ENCODE data around the gene TM9SF1.

GRCh38 chr14:24237463-24237955, 42.3 kb upstream of the TM9SF1 start:
- no peak for TF ChIP-seq CTCF (IDR thresholded peaks at IDR 0.05)
- no peak for TF ChIP-seq POLR2AphosphoS2 (conservative IDR thresholded peaks at IDR 0.05; ENCODE audit: low read length)
- no peak for TF ChIP-seq REST (IDR thresholded peaks at IDR 0.05)
- TF ChIP-seq PHF8 (IDR thresholded peaks at IDR 0.05; ENCODE audit: borderline replicate concordance, low read depth) = no peak
- TF ChIP-seq E2F6 (IDR thresholded peaks at IDR 0.05; ENCODE audit: borderline replicate concordance, low read depth) = no peak
- TF ChIP-seq ZFP36 (IDR thresholded peaks at IDR 0.05; ENCODE audit: borderline replicate concordance, partially characterized antibody) = no peak
- TF ChIP-seq JUN (IDR thresholded peaks at IDR 0.05) = no peak
- TF ChIP-seq CHD4 (IDR thresholded peaks at IDR 0.05; ENCODE audit: borderline replicate concordance) = no peak
- no peak for TF ChIP-seq BHLHE40 (IDR thresholded peaks at IDR 0.05; ENCODE audit: low read depth, low read length)
- no peak for TF ChIP-seq HDAC2 (IDR thresholded peaks at IDR 0.05)
- TF ChIP-seq SMC3 (IDR thresholded peaks at IDR 0.05) = no peak
- no peak for TF ChIP-seq POLR2A (IDR thresholded peaks at IDR 0.05; ENCODE audit: low read length)
- no peak for TF ChIP-seq KDM1A (IDR thresholded peaks at IDR 0.05; ENCODE audit: low read depth)
